Progenitor cell of endocrine pancreas (in vitro differentiated cells): Measurements from ENCODE around the gene GPR137B. TPM values are rescaled to one million over a fixed set of nuclear protein-coding genes. Genes with fewer than 3 reads are reported as not detected.
"Not testable (repeated sequence)": the region's sequence is repeated elsewhere in the genome, so short reads cannot be mapped to it uniquely, and the experiment has no call there.

Experiments
- DNase-seq: peaks from one replicate; pipeline ENCODE4 v3.0.0; 2021; ENCODE audit warnings: low spot score; ENCODE audit not compliant: unreplicated experiment
- H3K27ac Mint-ChIP-seq: 2 replicates; pipeline ENCODE4 v1.8.0; 2021; ENCODE audit warnings: mild to moderate bottlenecking, moderate library complexity, mixed read lengths
- H3K27me3 Mint-ChIP-seq: 2 replicates; pipeline ENCODE4 v1.8.0; 2021; ENCODE audit warnings: mixed read lengths
- H3K36me3 Mint-ChIP-seq: 2 replicates; pipeline ENCODE4 v1.8.0; 2022; ENCODE audit warnings: mixed read lengths; ENCODE audit not compliant: insufficient read depth
- H3K4me1 Mint-ChIP-seq: 2 replicates; pipeline ENCODE4 v1.8.0; 2021; ENCODE audit warnings: low read depth, mixed read lengths
- H3K4me3 Mint-ChIP-seq: 2 replicates; pipeline ENCODE4 v1.8.0; 2021; ENCODE audit warnings: low read depth, mild to moderate bottlenecking, moderate library complexity, mixed read lengths
- H3K9me3 Mint-ChIP-seq: 2 replicates; pipeline ENCODE4 v1.8.0; 2021; ENCODE audit warnings: low read depth, mixed read lengths
- CTCF ChIP-seq: fragments of 200-600 bp; sonication (generic); IDR thresholded peaks from one replicate; pipeline ENCODE4 v1.5.0; 2021; ENCODE audit warnings: antibody characterized with exemption, mild to moderate bottlenecking; ENCODE audit not compliant: unreplicated experiment
- long read RNA-seq: library from polyadenylated mRNA; unstranded; transcript quantifications from one replicate; pipeline ENCODE4 v2.0.0, GENCODE V29; 2020
- total RNA-seq: library from RNA; stranded (reverse); gene quantifications from 2 replicates; pipeline ENCODE4 v1.2.1, GENCODE V29; 2021

The GPR137B gene
- 6.9 and 9.5 TPM in 2 replicates for total RNA-seq
- long read RNA-seq, partial matches to known transcripts: 0 of 1 reads
- long read RNA-seq, other reads (novel, unspliced or antisense): 1 of 1 reads

GRCh38 chr1:236142253-236143103, at the start of gene GPR137B:
Gene GPR137B (plus strand): TSS chr1:236142539. CDS start chr1:236142623, 84 bp downstream.
- DNase-seq: no peak

DNA sequence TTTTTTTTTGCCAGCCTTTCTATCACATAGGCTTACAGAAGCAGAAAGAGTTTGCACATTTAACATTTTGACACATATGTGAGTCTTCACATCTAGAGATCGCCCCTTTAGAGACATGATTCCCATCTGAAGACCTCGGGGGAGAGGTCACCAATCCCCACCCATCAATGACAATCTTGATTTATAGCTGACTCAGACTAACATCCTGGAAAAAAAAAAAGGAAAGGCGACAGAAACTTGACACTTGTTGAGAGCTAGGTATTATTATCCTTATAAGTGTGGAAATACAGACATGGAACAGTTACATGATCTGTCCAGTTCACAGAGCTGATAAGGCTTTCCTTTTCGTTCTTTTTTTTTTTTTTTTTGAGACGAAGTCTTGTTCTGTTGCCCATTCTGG, 49.4 kb upstream of the GPR137B start:
- Mint-ChIP-seq H3K4me3 (no peak overlapping the region), H3K27ac (no peak overlapping the region), H3K36me3 (peaks cover 5% of the 10 kb centered on the region), H3K27me3 (no peaks in the 10 kb centered on the region), H3K9me3 (peaks cover 13% of the 10 kb centered on the region), H3K4me1 (no peaks in the 10 kb centered on the region)
- TF ChIP-seq CTCF: no peak
- no peak for DNase-seq

More at GRCh38 chr1:236142253-236143103, at the start of gene GPR137B:
- peaks cover 78% of the 10 kb centered on the region for H3K27me3 Mint-ChIP-seq
- H3K36me3 Mint-ChIP-seq: no peaks in the 10 kb centered on the region
- TF ChIP-seq CTCF: no peak
- H3K4me3 Mint-ChIP-seq: peak within 1 kb of the TSS; percentile 93
- peak within 1 kb of the TSS; percentile 91 for H3K27ac Mint-ChIP-seq
- H3K4me1 Mint-ChIP-seq: peaks cover 2% of the 10 kb centered on the region
- no peaks in the 10 kb centered on the region for H3K9me3 Mint-ChIP-seq

GRCh38 chr1:236095705-236096520, 46.4 kb upstream of the GPR137B start:
- Mint-ChIP-seq H3K27ac (no peak overlapping the region), H3K36me3 (peaks cover 5% of the 10 kb centered on the region), H3K27me3 (no peaks in the 10 kb centered on the region), H3K4me3 (no peak overlapping the region), H3K4me1 (no peaks in the 10 kb centered on the region), H3K9me3 (peaks cover 13% of the 10 kb centered on the region)
- no peak for TF ChIP-seq CTCF
- no peak for DNase-seq

- H3K4me1 Mint-ChIP-seq, H3K27me3 Mint-ChIP-seq: not testable (repeated sequence)
- H3K27ac Mint-ChIP-seq: peak overlapping the region; percentile 92
These were observed 45.5 kb upstream of the GPR137B start for GRCh38 chr1:236096660-236097482.

DNA sequence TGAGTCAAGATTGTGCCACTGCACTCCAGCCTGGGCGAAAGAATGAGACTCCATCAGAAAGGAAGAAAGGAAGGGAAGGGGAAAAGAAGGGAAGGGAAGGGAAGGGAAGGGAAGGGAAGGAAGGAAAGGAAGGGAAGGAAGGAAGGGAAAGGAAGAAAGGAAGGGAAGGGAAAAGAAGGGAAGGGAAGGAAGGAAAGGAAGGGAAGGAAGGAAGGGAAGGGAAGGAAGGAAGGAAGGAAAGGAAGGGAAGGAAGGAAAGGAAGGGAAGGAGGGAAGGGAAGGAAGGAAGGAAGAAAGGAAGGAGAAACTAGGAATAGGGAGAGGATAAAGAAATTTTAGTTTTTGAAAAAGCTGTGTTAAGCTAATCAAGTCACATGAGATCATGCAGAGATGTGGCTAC, 44.1 kb upstream of the GPR137B start:
- no peak for DNase-seq
- H3K36me3 Mint-ChIP-seq: peaks cover 5% of the 10 kb centered on the region

More at GRCh38 chr1:236096660-236097482, 45.5 kb upstream of the GPR137B start:
- H3K4me3 Mint-ChIP-seq, H3K36me3 Mint-ChIP-seq: not testable (repeated sequence)
- H3K9me3 Mint-ChIP-seq: peaks cover 13% of the 10 kb centered on the region
- peak; percentile 74 for DNase-seq

More for the DNA sequence above, 44.1 kb upstream of the GPR137B start:
- no peak for TF ChIP-seq CTCF
- no peaks in the 10 kb centered on the region for H3K27me3 Mint-ChIP-seq
- H3K27ac Mint-ChIP-seq: no peak overlapping the region
- no peaks in the 10 kb centered on the region for H3K4me1 Mint-ChIP-seq
- H3K4me3 Mint-ChIP-seq: no peak overlapping the region
- H3K9me3 Mint-ChIP-seq: peaks cover 13% of the 10 kb centered on the region
